OCI-LY1 (cell line): ENCODE data around the gene FBXW7.
A peak's percentile ranks its signal among the peaks of the same experiment; 100 is the strongest.

Source experiments
- H2AFZ ChIP-seq: fragments of 200-600 bp; sonication (generic), shearing (Covaris generic); 2 replicates; pipeline ENCODE4 v1.6.0; 2014; ENCODE audit warnings: antibody characterized with exemption, mild to moderate bottlenecking, low read length
- H3F3A ChIP-seq: fragments of 200-600 bp; sonication (generic), shearing (Covaris generic); 2 replicates; pipeline ENCODE4 v1.6.0; 2014; ENCODE audit warnings: mild to moderate bottlenecking, antibody characterized with exemption, low read length, moderate library complexity; ENCODE audit not compliant: insufficient read depth
- H3K27ac ChIP-seq: fragments of 200-600 bp; sonication (generic); 2 replicates; pipeline ENCODE4 v1.5.1; 2014; ENCODE audit warnings: low read length, mixed run types, mild to moderate bottlenecking, low read depth; ENCODE audit not compliant: poor library complexity, severe bottlenecking
- H3K27me3 ChIP-seq: fragments of 200-600 bp; sonication (generic); 2 replicates; pipeline ENCODE4 v1.6.0; 2014; ENCODE audit warnings: antibody characterized with exemption, mild to moderate bottlenecking, low read length, moderate library complexity; ENCODE audit not compliant: insufficient read depth
- H3K36me3 ChIP-seq: fragments of 200-600 bp; sonication (generic); 2 replicates; pipeline ENCODE4 v1.6.1; 2014; ENCODE audit warnings: mild to moderate bottlenecking, antibody characterized with exemption, low read length, moderate library complexity, mixed read lengths; ENCODE audit not compliant: insufficient read depth
- H3K4me1 ChIP-seq: fragments of 200-600 bp; sonication (generic); 2 replicates; pipeline ENCODE4 v1.5.1; 2014; ENCODE audit warnings: mild to moderate bottlenecking, low read length, moderate library complexity; ENCODE audit not compliant: insufficient read depth, severe bottlenecking
- H3K4me2 ChIP-seq: fragments of 200-600 bp; sonication (generic), shearing (Covaris generic); 2 replicates; pipeline ENCODE4 v1.6.1; 2014; ENCODE audit warnings: low read length
- H3K4me3 ChIP-seq: fragments of 200-600 bp; sonication (generic); 2 replicates; pipeline ENCODE4 v1.5.1; 2014; ENCODE audit warnings: low read length, low read depth, mild to moderate bottlenecking, mixed read lengths; ENCODE audit not compliant: poor library complexity, severe bottlenecking
- H3K79me2 ChIP-seq: fragments of 200-600 bp; shearing (Covaris generic); 2 replicates; pipeline ENCODE4 v1.6.1; 2016; ENCODE audit warnings: mixed run types, low read length, mixed read lengths; ENCODE audit not compliant: insufficient read depth
- H3K9ac ChIP-seq: fragments of 200-600 bp; sonication (generic), shearing (Covaris generic); 2 replicates; pipeline ENCODE4 v1.6.1; 2014; ENCODE audit warnings: mild to moderate bottlenecking, low read length, mixed read lengths
- H3K9me2 ChIP-seq: fragments of 200-600 bp; sonication (generic), shearing (Covaris generic); 2 replicates; pipeline ENCODE4 v1.6.1; 2014; ENCODE audit warnings: low read depth, mild to moderate bottlenecking, low read length, mixed read lengths
- H3K9me3 ChIP-seq: fragments of 200-600 bp; shearing (Covaris generic); 2 replicates; pipeline ENCODE4 v1.6.1; 2014; ENCODE audit warnings: low read length, mixed read lengths
- H4K20me1 ChIP-seq: fragments of 200-600 bp; sonication (generic), shearing (Covaris generic); 2 replicates; pipeline ENCODE4 v1.6.0; 2016; ENCODE audit warnings: mild to moderate bottlenecking, low read length; ENCODE audit not compliant: insufficient read depth
- CTCF ChIP-seq: fragments of 200-600 bp; sonication (generic), shearing (Covaris generic); IDR thresholded peaks from 2 replicates; pipeline ENCODE4 v1.5.1; 2017; ENCODE audit warnings: mild to moderate bottlenecking, antibody characterized with exemption, low read length, moderate library complexity, mixed read lengths
- EZH2 ChIP-seq: fragments of 200-600 bp; sonication (generic), shearing (Covaris generic); IDR thresholded peaks from 2 replicates; pipeline ENCODE4 v1.8.0; 2017; ENCODE audit warnings: borderline replicate concordance, mixed run types, mild to moderate bottlenecking, antibody characterized with exemption, low read length, moderate library complexity, mixed read lengths

FBXW7 gene

GRCh38 chr4:152460488-152460887 lies 75.4 kb downstream of the FBXW7 start:
- TF ChIP-seq CTCF, result peak; percentile 52; the same call in 1 of the 2 replicates
- TF ChIP-seq EZH2, result no peak
- no peak overlapping the region for H2AFZ ChIP-seq
- H3K27ac ChIP-seq, result peak overlapping the region; percentile 63
- no peaks in the 10 kb centered on the region for H3K9me2 ChIP-seq
- no peaks in the 10 kb centered on the region for H4K20me1 ChIP-seq
- no peaks in the 10 kb centered on the region for H3K27me3 ChIP-seq
- H3K4me3 ChIP-seq, result no peak overlapping the region
- H3F3A ChIP-seq, result peaks cover 5% of the 10 kb centered on the region
- no peaks in the 10 kb centered on the region for H3K36me3 ChIP-seq
- no peaks in the 10 kb centered on the region for H3K9me3 ChIP-seq
- H3K79me2 ChIP-seq, result peaks cover 77% of the 10 kb centered on the region
- H3K9ac ChIP-seq, result no peak overlapping the region
- no peak overlapping the region for H3K4me2 ChIP-seq
- H3K4me1 ChIP-seq, result peaks cover 59% of the 10 kb centered on the region

GRCh38 chr4:152459326-152459725 lies 76.6 kb downstream of the FBXW7 start:
- H3K9me3 ChIP-seq, result no peaks in the 10 kb centered on the region
- no peak overlapping the region for H2AFZ ChIP-seq
- no peaks in the 10 kb centered on the region; the same call in 1 of the 2 replicates for H3F3A ChIP-seq
- H3K9ac ChIP-seq, result no peak overlapping the region
- peaks cover 52% of the 10 kb centered on the region for H3K4me1 ChIP-seq
- H4K20me1 ChIP-seq, result no peaks in the 10 kb centered on the region
- no peak overlapping the region for H3K4me3 ChIP-seq
- H3K79me2 ChIP-seq, result peaks cover 74% of the 10 kb centered on the region
- H3K4me2 ChIP-seq, result no peak overlapping the region
- no peak overlapping the region for H3K27ac ChIP-seq
- no peaks in the 10 kb centered on the region for H3K36me3 ChIP-seq
- H3K9me2 ChIP-seq, result no peaks in the 10 kb centered on the region
- no peaks in the 10 kb centered on the region for H3K27me3 ChIP-seq
- TF ChIP-seq EZH2 (no peak), CTCF (no peak)

- Histone ChIP-seq H3F3A (no peaks in the 10 kb centered on the region; the same call in 1 of the 2 replicates), H3K9ac (no peak overlapping the region), H2AFZ (no peak overlapping the region), H4K20me1 (no peaks in the 10 kb centered on the region), H3K4me2 (no peak overlapping the region), H3K4me3 (no peak overlapping the region), H3K27me3 (no peaks in the 10 kb centered on the region), H3K79me2 (peaks cover 74% of the 10 kb centered on the region), H3K9me3 (no peaks in the 10 kb centered on the region), H3K4me1 (peaks cover 47% of the 10 kb centered on the region), H3K27ac (no peak overlapping the region), H3K9me2 (no peaks in the 10 kb centered on the region), H3K36me3 (no peaks in the 10 kb centered on the region)
- TF ChIP-seq EZH2 (no peak), CTCF (no peak)
Measured at GRCh38 chr4:152458801-152459302, 77.0 kb downstream of the FBXW7 start.
